HG02610 (cell line): ENCODE data around the gene INPP4B.
"Not testable (repeated sequence)": the region's sequence is repeated elsewhere in the genome, so short reads cannot be mapped to it uniquely, and the experiment has no call there.

Experiments
- ATAC-seq: cut with Tn5 transposase; IDR thresholded peaks from one replicate; pipeline ENCODE4 v1.9.1; 2021; ENCODE audit warnings: mild to moderate bottlenecking, moderate library complexity; ENCODE audit not compliant: unreplicated experiment

INPP4B gene

GRCh38 chr4:142419712-142420111 lies 426.4 kb downstream of the INPP4B start:
- ATAC-seq, result no peak

- no peak for ATAC-seq
Observed at GRCh38 chr4:142418697-142419096, 427.4 kb downstream of the INPP4B start.

DNA sequence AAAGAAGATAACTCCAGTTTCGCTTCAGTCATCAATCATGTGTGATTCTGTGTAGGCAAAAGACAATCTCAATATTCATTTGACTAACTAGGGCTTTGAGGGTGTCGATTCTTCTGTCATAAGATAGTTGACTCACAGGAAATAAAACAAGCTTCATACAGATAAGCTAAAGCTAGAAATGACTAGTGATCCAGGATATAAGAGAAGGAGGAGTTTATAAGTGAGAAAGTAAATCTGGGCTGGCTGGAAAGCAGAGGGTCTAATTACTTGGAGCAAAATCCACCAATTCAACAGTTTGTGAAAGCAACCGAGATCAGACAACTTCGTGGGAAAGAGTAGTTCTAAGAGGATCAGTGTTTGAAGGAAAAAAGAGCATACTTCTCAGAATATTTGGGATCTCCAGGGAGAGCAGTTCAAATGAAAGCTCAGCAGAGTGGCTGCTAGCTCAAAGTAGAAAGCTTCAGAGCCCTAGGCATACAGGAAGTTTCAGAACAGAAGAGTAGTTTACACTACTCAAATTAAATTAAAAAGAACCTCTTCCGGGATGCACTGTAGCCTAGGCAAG lies 429.3 kb downstream of the INPP4B start:
- ATAC-seq, result peak; percentile 59

GRCh38 chr4:142416121-142416520 lies 430.0 kb downstream of the INPP4B start:
- no peak for ATAC-seq

DNA sequence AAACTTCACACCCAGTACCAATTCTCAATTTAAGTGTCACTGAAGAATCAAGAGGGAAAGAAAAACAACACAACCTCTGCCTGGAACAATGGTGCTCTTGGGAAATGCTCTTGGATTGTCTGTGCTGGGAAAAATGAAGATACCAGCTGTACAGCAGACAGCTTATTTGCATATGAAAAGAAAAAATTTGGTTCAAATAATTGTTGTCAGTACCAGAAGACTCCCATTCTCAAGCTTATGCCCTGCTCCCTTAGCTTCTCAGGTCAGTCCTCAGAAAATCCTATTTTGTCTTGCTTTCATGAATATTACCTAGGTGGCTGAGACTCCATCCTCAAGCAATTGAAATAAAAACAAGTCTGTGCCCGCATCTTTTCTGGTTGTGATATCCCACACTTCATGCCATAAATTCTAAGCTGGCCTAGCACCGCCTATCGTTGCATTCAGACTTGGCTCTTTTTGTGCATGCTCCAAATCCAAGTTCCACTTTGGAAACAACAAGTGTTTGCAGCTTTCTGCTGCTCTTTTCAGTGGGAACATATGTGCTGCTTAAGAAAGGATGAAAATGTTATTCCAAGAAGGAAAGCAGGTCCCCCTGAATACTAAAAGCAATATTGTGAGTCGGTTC lies 431.6 kb downstream of the INPP4B start:
- ATAC-seq, result no peak

DNA sequence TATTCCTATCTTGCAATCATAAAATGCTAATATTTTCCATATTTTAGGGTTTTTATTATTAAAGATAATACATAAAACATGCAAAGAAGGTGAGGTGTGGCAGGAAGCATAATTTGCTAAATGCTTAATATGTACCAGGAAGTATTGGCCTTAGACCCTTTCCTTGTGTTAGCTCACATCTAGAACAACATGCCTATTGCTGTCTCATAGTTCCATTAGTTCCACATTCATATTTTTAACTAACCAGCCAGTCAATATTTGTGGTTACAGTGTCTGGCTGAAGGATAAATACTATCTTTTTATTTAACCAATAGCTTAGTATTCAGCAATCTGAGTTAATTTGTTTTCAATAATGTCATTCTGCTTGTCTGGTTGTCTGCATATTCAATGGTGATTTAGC lies 432.6 kb downstream of the INPP4B start:
- ATAC-seq, result no peak

GRCh38 chr4:142411993-142412392 lies 434.1 kb downstream of the INPP4B start:
- ATAC-seq, result no peak

- no peak for ATAC-seq
Observed at GRCh38 chr4:142408003-142408441, 438.1 kb downstream of the INPP4B start.

- no peak for ATAC-seq
Observed at GRCh38 chr4:142407596-142407995, 438.5 kb downstream of the INPP4B start.

- ATAC-seq, result no peak
Observed at GRCh38 chr4:142406917-142407501, 439.1 kb downstream of the INPP4B start.

DNA sequence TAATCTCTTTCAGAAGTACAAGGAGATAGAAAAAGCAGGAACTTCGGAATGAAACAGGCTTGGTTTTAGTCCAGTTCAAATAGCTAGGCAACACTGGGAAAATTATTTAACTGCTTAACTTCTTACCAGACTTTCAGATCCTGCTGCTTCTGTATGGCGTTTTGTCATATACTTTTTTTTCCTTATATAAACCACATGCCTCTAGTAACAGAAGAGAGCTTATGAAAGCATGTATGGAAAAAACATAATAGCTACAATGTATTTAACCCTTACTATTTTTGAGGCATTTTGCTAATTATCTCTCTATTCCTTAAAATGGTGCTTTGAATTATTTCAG lies 439.6 kb downstream of the INPP4B start:
- no peak for ATAC-seq

DNA sequence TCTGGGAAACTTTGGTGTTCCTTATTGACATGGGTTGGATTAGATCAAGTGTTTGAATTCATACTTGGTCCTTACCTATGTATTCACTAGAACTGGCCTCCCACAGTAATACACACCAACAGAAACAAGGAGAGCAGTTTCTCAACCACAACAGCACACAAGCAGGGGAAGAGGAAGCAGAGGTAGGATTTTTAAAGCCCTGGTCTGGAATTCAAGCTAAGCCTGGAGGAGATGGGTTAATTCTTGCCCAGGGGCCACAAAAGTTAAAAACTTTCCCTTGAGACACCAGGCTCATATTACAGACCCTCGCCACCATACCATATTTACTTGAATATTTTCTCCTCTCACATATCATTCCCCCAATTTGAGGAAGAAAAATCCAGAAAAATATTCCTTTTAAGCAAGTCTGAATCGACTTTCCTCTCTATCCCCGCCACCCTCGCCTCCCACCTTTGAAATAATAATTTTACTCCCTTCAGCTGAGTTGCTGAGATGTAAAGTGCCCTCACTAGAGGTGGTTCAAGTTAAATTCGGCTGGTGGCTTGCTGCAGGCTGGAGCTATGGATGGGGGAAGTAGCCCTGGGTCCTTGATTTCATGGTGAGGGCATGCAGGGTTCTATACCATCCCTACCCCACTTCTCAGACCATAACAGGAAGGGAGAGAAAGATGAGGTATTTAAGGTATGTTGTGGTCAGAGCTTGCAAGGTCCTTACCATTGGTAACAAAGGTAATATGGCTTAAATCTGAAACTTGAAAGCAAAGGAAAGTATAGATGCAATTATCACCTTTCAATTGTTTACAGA lies 440.2 kb downstream of the INPP4B start:
- peak; percentile 26 for ATAC-seq

DNA sequence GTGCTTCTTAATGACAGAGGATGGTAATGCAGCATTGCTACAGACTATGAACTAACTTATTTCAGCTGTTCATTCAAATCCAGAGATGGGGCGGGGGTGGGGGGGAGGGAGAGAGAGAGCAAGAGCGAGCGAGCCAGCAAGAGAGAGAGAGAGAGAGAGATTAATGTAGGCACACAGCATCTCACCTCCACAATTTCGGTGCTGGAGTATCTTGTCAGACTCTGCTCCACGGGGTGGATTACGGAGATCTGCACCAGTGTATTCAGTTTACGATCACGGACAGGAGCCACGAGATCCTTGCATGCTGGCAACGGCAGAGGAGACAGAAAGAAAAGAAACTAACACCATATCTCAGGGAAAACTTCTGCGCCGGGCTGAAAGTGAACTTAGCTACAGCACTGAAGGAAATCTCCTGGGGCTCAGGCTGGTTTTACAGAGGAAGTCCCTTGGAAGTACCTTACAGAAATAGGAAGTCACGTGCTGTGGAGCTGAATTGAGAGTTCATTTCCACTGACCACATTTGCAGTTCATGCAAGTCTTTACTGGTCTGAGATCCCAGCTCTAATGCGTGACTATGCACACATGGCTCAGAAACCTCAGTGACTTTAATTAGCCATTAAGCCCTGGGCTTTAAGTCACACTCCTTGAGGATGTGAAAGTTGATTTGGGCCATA lies 440.9 kb downstream of the INPP4B start:
- ATAC-seq, result peak; percentile 68

- ATAC-seq, result peak; percentile 37
Observed at GRCh38 chr4:142404191-142404611, 441.9 kb downstream of the INPP4B start.

DNA sequence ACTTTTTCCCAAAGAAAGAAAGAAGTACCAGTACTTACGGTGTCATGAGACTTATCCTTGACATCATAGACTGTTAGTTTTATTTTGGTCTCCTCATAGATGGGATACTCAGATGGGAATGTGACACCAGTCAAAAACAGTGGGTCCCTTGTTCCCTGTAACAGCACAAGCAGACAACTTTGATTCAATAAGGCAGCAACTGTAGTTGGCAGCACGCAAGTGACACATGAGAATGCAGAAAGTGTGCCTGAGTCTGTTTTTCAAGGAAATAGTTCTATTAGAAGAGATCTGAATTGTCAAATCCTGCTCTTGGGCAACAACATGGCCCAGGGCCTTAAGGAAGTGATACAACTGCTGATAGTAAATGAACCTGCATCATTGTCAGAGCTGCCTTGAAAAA lies 443.2 kb downstream of the INPP4B start:
- ATAC-seq, result no peak

DNA sequence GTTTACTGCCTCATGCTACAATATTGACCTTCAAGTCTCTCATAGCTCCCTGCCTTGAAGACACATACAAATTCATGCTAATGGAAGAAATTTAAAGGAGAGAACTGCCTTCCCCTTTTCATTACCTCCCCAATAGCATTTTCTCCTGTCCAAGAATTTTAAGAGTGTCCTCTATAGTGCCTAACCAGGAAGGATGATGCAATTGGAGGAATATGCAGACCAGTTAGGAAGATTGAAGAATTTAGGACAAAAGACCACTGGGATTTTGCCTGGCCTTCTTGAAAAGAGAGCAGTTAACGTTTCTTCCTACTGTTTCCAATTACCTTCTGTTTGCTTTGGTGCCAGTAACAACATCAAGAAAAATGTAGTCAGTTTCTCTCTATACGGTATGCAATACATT lies 443.9 kb downstream of the INPP4B start:
- ATAC-seq, result no peak

DNA sequence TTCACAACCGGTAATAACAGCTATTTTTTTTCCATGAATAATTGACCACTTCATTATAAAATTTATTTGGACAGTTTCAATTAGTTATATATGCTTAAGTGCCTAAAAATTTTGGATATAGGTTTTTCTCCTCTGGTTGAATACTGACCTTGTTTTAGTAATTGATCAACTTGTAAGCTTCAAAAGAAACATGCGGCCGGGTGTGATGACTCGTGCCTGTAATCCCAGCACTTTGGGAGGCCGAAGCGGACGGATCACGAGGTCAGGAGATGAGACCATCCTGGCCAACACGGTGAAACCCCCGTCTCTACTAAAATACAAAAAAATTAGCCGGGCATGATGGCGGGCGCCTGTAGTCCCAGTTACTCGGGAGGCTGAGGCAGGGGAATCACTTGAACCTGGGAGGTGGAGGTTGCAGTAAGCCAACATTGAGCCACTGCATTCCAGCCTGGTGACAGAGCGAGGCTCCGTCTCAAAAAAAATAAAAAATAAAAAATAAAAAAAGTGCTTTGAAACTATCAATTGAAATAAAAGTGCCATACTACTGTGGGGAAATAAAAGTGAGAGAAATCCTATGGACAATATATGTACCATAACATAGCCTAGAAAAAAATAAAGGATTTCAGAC lies 448.6 kb downstream of the INPP4B start:
- ATAC-seq, result not testable (repeated sequence)

- ATAC-seq, result no peak
Observed at GRCh38 chr4:142396279-142396678, 449.8 kb downstream of the INPP4B start.

DNA sequence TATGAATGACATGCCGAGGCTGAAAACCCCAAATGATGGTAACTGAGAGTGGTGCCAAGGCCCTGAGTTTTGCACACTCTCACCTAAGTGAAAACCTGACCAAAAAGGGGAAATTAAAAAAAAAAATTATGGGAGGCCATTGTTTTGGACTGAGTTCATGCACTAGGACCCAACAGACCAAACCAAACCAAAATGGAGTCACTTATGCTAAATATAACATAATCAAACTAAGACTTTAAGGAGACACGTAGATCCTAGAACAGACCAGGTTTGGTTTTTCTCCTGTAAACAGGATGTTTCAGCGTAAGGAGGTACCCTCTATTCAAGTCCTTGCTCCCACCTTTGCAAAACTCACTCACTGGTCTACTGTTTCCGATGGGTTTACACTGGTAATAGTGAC lies 453.0 kb downstream of the INPP4B start:
- ATAC-seq, result no peak

- no peak for ATAC-seq
Observed at GRCh38 chr4:142386856-142387255, 459.2 kb downstream of the INPP4B start.

GRCh38 chr4:142386449-142386848 lies 459.7 kb downstream of the INPP4B start:
- no peak for ATAC-seq
